HEK293 (cell line): Measurements from ENCODE around the gene CCL19.

Source experiments
- GLIS2 ChIP-seq: fragments of 450-650 bp; formaldehyde crosslinking; IDR thresholded peaks from 2 replicates; pipeline ENCODE4 v1.5.1; 2016; ENCODE audit warnings: missing biosample characterization, missing genetic modification characterization
- OVOL3 ChIP-seq: fragments of 450-650 bp; formaldehyde crosslinking; IDR thresholded peaks from 2 replicates; pipeline ENCODE4 v1.5.1; 2016; ENCODE audit warnings: missing biosample characterization, missing genetic modification characterization
- ZNF140 ChIP-seq: fragments of 450-650 bp; formaldehyde crosslinking; IDR thresholded peaks from 2 replicates; pipeline ENCODE4 v1.5.1; 2016; ENCODE audit warnings: missing biosample characterization, missing genetic modification characterization
- ZNF169 ChIP-seq: fragments of 450-650 bp; formaldehyde crosslinking; IDR thresholded peaks from 2 replicates; pipeline ENCODE4 v1.5.1; 2016; ENCODE audit warnings: missing biosample characterization, missing genetic modification characterization
- ZNF175 ChIP-seq: fragments of 450-650 bp; formaldehyde crosslinking; IDR thresholded peaks from 2 replicates; pipeline ENCODE4 v1.5.1; 2016; ENCODE audit warnings: missing biosample characterization, missing genetic modification characterization
- ZNF274 ChIP-seq, 2 experiments: fragments of 200-500 bp in 1 of 2; fragments of 450-650 bp in 1 of 2; sonication (Bioruptor generic) in 1 of 2; formaldehyde crosslinking in 1 of 2; IDR thresholded peaks; 2 replicates each; pipeline versions ENCODE4 v1.5.1 to v1.6.1; 2014 to 2016; ENCODE audit warnings: borderline replicate concordance in 1 of 2, inconsistent platforms in 1 of 2, low read length in 1 of 2, missing biosample characterization in 1 of 2, missing genetic modification characterization in 1 of 2
- ZNF561 ChIP-seq: fragments of 450-650 bp; IDR thresholded peaks from 2 replicates; pipeline ENCODE4 v1.5.1; 2018; ENCODE audit warnings: missing biosample characterization, missing genetic modification characterization, borderline replicate concordance
- TF ChIP-seq, protein P1 (sequence below): fragments of 450-650 bp; formaldehyde crosslinking; IDR thresholded peaks from 2 replicates; pipeline ENCODE4 v1.5.1; 2016; ENCODE audit warnings: missing biosample characterization, missing genetic modification characterization
- TF ChIP-seq, protein P2 (sequence below): fragments of 450-650 bp; formaldehyde crosslinking; IDR thresholded peaks from 2 replicates; pipeline ENCODE4 v1.5.1; 2016; ENCODE audit warnings: missing biosample characterization, missing genetic modification characterization
- TF ChIP-seq, protein P3 (sequence below): fragments of 450-650 bp; formaldehyde crosslinking; IDR thresholded peaks from 2 replicates; pipeline ENCODE4 v1.5.1; 2016; ENCODE audit warnings: missing biosample characterization, missing genetic modification characterization
- TF ChIP-seq, protein P4 (sequence below): fragments of 450-650 bp; formaldehyde crosslinking; IDR thresholded peaks from 2 replicates; pipeline ENCODE4 v1.5.1; 2016; ENCODE audit warnings: missing biosample characterization, missing genetic modification characterization, borderline replicate concordance
- TF ChIP-seq, protein P5 (sequence below): fragments of 450-650 bp; formaldehyde crosslinking; conservative IDR thresholded peaks from 2 replicates; pipeline ENCODE4 v1.5.1; 2016; ENCODE audit warnings: low read depth, missing biosample characterization, missing genetic modification characterization
- TF ChIP-seq, protein P6 (sequence below): fragments of 450-650 bp; formaldehyde crosslinking; IDR thresholded peaks from 2 replicates; pipeline ENCODE4 v1.5.1; 2016; ENCODE audit warnings: missing biosample characterization, missing genetic modification characterization, low read depth
- TF ChIP-seq, protein P7 (sequence below): fragments of 450-650 bp; formaldehyde crosslinking; IDR thresholded peaks from 2 replicates; pipeline ENCODE4 v1.5.1; 2016; ENCODE audit warnings: missing biosample characterization, missing genetic modification characterization

DNA sequence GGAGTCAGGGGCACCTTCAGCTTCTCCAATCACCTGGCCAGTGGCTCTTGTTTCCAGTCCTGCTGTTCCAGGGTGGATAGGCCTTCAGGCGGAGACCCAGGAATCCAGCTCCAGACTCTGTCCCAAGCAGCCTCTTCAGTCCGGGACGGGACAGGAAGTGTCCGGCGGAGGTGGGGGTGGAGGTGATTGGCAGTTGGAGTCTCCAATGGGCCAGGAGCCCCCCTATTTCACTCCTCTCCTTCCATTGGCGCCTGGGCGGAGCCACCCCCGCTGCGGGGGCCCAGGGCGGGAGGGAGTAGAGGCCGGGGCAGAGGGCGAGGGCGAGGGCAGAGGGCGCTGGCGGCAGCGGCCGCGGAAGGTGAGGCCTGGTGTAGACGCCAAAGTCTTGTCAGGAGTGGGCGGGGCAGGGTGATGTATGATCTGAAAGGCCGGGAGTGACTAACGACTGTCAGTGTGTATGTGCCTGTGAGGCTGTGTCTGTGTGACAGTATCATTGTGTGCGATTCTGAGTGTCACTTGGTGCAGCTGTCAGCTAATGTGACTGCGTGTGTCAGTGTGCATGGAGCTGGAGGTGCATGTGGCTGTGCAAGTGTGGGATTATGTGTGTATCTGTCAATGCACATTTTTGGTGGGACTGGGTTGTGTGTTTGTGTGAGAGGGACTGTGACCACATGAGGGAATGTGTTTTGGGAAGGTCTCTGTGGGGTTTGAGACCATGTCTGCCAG lies 39.0 kb downstream of the CCL19 start, which contains the start of gene IL11RA:
- TF ChIP-seq, protein P1, sequence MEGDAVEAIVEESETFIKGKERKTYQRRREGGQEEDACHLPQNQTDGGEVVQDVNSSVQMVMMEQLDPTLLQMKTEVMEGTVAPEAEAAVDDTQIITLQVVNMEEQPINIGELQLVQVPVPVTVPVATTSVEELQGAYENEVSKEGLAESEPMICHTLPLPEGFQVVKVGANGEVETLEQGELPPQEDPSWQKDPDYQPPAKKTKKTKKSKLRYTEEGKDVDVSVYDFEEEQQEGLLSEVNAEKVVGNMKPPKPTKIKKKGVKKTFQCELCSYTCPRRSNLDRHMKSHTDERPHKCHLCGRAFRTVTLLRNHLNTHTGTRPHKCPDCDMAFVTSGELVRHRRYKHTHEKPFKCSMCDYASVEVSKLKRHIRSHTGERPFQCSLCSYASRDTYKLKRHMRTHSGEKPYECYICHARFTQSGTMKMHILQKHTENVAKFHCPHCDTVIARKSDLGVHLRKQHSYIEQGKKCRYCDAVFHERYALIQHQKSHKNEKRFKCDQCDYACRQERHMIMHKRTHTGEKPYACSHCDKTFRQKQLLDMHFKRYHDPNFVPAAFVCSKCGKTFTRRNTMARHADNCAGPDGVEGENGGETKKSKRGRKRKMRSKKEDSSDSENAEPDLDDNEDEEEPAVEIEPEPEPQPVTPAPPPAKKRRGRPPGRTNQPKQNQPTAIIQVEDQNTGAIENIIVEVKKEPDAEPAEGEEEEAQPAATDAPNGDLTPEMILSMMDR (tag by site-specific recombination) = no peak
- TF ChIP-seq, protein P2, sequence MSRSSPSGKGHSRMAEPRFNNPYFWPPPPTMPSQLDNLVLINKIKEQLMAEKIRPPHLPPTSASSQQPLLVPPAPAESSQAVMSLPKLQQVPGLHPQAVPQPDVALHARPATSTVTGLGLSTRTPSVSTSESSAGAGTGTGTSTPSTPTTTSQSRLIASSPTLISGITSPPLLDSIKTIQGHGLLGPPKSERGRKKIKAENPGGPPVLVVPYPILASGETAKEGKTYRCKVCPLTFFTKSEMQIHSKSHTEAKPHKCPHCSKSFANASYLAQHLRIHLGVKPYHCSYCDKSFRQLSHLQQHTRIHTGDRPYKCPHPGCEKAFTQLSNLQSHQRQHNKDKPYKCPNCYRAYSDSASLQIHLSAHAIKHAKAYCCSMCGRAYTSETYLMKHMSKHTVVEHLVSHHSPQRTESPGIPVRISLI (tag by site-specific recombination) = no peak
- TF ChIP-seq, protein P3, sequence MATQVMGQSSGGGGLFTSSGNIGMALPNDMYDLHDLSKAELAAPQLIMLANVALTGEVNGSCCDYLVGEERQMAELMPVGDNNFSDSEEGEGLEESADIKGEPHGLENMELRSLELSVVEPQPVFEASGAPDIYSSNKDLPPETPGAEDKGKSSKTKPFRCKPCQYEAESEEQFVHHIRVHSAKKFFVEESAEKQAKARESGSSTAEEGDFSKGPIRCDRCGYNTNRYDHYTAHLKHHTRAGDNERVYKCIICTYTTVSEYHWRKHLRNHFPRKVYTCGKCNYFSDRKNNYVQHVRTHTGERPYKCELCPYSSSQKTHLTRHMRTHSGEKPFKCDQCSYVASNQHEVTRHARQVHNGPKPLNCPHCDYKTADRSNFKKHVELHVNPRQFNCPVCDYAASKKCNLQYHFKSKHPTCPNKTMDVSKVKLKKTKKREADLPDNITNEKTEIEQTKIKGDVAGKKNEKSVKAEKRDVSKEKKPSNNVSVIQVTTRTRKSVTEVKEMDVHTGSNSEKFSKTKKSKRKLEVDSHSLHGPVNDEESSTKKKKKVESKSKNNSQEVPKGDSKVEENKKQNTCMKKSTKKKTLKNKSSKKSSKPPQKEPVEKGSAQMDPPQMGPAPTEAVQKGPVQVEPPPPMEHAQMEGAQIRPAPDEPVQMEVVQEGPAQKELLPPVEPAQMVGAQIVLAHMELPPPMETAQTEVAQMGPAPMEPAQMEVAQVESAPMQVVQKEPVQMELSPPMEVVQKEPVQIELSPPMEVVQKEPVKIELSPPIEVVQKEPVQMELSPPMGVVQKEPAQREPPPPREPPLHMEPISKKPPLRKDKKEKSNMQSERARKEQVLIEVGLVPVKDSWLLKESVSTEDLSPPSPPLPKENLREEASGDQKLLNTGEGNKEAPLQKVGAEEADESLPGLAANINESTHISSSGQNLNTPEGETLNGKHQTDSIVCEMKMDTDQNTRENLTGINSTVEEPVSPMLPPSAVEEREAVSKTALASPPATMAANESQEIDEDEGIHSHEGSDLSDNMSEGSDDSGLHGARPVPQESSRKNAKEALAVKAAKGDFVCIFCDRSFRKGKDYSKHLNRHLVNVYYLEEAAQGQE (tag by site-specific recombination) = no peak
- TF ChIP-seq, protein P4, sequence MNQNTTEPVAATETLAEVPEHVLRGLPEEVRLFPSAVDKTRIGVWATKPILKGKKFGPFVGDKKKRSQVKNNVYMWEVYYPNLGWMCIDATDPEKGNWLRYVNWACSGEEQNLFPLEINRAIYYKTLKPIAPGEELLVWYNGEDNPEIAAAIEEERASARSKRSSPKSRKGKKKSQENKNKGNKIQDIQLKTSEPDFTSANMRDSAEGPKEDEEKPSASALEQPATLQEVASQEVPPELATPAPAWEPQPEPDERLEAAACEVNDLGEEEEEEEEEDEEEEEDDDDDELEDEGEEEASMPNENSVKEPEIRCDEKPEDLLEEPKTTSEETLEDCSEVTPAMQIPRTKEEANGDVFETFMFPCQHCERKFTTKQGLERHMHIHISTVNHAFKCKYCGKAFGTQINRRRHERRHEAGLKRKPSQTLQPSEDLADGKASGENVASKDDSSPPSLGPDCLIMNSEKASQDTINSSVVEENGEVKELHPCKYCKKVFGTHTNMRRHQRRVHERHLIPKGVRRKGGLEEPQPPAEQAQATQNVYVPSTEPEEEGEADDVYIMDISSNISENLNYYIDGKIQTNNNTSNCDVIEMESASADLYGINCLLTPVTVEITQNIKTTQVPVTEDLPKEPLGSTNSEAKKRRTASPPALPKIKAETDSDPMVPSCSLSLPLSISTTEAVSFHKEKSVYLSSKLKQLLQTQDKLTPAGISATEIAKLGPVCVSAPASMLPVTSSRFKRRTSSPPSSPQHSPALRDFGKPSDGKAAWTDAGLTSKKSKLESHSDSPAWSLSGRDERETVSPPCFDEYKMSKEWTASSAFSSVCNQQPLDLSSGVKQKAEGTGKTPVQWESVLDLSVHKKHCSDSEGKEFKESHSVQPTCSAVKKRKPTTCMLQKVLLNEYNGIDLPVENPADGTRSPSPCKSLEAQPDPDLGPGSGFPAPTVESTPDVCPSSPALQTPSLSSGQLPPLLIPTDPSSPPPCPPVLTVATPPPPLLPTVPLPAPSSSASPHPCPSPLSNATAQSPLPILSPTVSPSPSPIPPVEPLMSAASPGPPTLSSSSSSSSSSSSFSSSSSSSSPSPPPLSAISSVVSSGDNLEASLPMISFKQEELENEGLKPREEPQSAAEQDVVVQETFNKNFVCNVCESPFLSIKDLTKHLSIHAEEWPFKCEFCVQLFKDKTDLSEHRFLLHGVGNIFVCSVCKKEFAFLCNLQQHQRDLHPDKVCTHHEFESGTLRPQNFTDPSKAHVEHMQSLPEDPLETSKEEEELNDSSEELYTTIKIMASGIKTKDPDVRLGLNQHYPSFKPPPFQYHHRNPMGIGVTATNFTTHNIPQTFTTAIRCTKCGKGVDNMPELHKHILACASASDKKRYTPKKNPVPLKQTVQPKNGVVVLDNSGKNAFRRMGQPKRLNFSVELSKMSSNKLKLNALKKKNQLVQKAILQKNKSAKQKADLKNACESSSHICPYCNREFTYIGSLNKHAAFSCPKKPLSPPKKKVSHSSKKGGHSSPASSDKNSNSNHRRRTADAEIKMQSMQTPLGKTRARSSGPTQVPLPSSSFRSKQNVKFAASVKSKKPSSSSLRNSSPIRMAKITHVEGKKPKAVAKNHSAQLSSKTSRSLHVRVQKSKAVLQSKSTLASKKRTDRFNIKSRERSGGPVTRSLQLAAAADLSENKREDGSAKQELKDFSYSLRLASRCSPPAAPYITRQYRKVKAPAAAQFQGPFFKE = no peak
- TF ChIP-seq ZNF175 (tag by site-specific recombination) (no peak), OVOL3 (tag by site-specific recombination) (no peak), ZNF169 (tag by site-specific recombination) (0 out of 2 replicates have a peak, but pooled peaks have one; percentile 44), ZNF140 (tag by site-specific recombination) (no peak), ZNF274 (IDR thresholded peaks at IDR 0.05; ENCODE audit: low read length) (no peak), ZNF274 (tag by site-specific recombination; IDR thresholded peaks at IDR 0.05; ENCODE audit: borderline replicate concordance) (no peak), ZNF561 (tag by site-specific recombination) (no peak), GLIS2 (tag by site-specific recombination) (peak; percentile 71)
- TF ChIP-seq, protein P5, sequence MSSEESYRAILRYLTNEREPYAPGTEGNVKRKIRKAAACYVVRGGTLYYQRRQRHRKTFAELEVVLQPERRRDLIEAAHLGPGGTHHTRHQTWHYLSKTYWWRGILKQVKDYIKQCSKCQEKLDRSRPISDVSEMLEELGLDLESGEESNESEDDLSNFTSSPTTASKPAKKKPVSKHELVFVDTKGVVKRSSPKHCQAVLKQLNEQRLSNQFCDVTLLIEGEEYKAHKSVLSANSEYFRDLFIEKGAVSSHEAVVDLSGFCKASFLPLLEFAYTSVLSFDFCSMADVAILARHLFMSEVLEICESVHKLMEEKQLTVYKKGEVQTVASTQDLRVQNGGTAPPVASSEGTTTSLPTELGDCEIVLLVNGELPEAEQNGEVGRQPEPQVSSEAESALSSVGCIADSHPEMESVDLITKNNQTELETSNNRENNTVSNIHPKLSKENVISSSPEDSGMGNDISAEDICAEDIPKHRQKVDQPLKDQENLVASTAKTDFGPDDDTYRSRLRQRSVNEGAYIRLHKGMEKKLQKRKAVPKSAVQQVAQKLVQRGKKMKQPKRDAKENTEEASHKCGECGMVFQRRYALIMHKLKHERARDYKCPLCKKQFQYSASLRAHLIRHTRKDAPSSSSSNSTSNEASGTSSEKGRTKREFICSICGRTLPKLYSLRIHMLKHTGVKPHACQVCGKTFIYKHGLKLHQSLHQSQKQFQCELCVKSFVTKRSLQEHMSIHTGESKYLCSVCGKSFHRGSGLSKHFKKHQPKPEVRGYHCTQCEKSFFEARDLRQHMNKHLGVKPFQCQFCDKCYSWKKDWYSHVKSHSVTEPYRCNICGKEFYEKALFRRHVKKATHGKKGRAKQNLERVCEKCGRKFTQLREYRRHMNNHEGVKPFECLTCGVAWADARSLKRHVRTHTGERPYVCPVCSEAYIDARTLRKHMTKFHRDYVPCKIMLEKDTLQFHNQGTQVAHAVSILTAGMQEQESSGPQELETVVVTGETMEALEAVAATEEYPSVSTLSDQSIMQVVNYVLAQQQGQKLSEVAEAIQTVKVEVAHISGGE (tag by site-specific recombination) = no peak
- TF ChIP-seq, protein P6, sequence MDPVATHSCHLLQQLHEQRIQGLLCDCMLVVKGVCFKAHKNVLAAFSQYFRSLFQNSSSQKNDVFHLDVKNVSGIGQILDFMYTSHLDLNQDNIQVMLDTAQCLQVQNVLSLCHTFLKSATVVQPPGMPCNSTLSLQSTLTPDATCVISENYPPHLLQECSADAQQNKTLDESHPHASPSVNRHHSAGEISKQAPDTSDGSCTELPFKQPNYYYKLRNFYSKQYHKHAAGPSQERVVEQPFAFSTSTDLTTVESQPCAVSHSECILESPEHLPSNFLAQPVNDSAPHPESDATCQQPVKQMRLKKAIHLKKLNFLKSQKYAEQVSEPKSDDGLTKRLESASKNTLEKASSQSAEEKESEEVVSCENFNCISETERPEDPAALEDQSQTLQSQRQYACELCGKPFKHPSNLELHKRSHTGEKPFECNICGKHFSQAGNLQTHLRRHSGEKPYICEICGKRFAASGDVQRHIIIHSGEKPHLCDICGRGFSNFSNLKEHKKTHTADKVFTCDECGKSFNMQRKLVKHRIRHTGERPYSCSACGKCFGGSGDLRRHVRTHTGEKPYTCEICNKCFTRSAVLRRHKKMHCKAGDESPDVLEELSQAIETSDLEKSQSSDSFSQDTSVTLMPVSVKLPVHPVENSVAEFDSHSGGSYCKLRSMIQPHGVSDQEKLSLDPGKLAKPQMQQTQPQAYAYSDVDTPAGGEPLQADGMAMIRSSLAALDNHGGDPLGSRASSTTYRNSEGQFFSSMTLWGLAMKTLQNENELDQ (tag by site-specific recombination) = no peak
- TF ChIP-seq, protein P7, sequence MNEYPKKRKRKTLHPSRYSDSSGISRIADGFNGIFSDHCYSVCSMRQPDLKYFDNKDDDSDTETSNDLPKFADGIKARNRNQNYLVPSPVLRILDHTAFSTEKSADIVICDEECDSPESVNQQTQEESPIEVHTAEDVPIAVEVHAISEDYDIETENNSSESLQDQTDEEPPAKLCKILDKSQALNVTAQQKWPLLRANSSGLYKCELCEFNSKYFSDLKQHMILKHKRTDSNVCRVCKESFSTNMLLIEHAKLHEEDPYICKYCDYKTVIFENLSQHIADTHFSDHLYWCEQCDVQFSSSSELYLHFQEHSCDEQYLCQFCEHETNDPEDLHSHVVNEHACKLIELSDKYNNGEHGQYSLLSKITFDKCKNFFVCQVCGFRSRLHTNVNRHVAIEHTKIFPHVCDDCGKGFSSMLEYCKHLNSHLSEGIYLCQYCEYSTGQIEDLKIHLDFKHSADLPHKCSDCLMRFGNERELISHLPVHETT = no peak
